A549 (cell line): ENCODE data around the gene RBM3. TPM values are rescaled to one million over a fixed set of nuclear protein-coding genes. Genes with fewer than 3 reads are reported as not detected.
A peak's percentile ranks its signal among the peaks of the same experiment; 100 is the strongest.

Source experiments
- ATAC-seq, 2 experiments: fragments of 200-7000 bp in 1 of 2; fragments of >200 bp in 1 of 2; cut with Nextera tagmentation in 1 of 2; cut with Tn5 transposase in 1 of 2; 3 replicates each; pipeline versions ENCODE4 v1.8.0 to v1.9.1; 2018 to 2020; ENCODE audit warnings: mild to moderate bottlenecking in 1 of 2, moderate library complexity in 1 of 2
- CTCF ChIA-PET: fragments of 300-600 bp; sonication (Branson Sonifier 250); formaldehyde crosslinking; extraction: SDS; loops from one replicate; lab custom pipeline; 2021; ENCODE audit warnings: antibody characterized with exemption, inconsistent platforms; lab: Yijun Ruan, JAX
- POLR2A ChIA-PET: fragments of 350-600 bp; formaldehyde crosslinking; extraction: SDS; loops from one replicate; lab custom pipeline; 2021; ENCODE audit warnings: antibody characterized with exemption, inconsistent platforms; lab: Yijun Ruan, JAX
- DNase-seq, 2 experiments: peaks; one replicate each; pipeline versions ENCODE4 v3.0.0 to v3.0.0-alpha.2; 2011 to 2016; ENCODE audit warnings: low read depth in 1 of 2, low spot score in 1 of 2
- FAIRE-seq: peaks from 2 replicates; lab custom pipeline; 2011; peaks lifted over from hg19 to GRCh38; lab: Jason Lieb, UNC
- H3K27ac ChIP-seq, 2 experiments: fragments of >200 bp; sonication (Bioruptor Twin); formaldehyde crosslinking; 3 replicates each; pipeline ENCODE4 v1.5.1; 2016 to 2017
- H3K4me1 ChIP-seq: fragments of >200 bp; sonication (Bioruptor Twin); formaldehyde crosslinking; 3 replicates; pipeline ENCODE4 v1.6.1; 2016
- H3K4me2 ChIP-seq: fragments of >200 bp; sonication (Bioruptor Twin); formaldehyde crosslinking; 3 replicates; pipeline ENCODE4 v1.6.1; 2016
- H3K4me3 ChIP-seq: fragments of >200 bp; sonication (Bioruptor Twin); formaldehyde crosslinking; 3 replicates; pipeline ENCODE4 v1.5.1; 2016
- H3K9me3 ChIP-seq: fragments of >200 bp; sonication (Bioruptor Twin); formaldehyde crosslinking; 3 replicates; pipeline ENCODE4 v1.6.1; 2016
- BHLHE40 ChIP-seq: IDR thresholded peaks from 2 replicates; pipeline ENCODE4 v1.6.1; 2012; ENCODE audit warnings: low read depth, low read length, inconsistent platforms
- CEBPB ChIP-seq, 2 experiments: fragments of >200 bp in 1 of 2; sonication (Bioruptor Twin) in 1 of 2; formaldehyde crosslinking in 1 of 2; IDR thresholded peaks; 2 replicates each; pipeline ENCODE4 v1.6.1; 2012 to 2016
- FOXS1 ChIP-seq: fragments of 250-450 bp; sonication (Bioruptor Pico); IDR thresholded peaks from 2 replicates; pipeline ENCODE4 v1.5.0; 2020; ENCODE audit warnings: mild to moderate bottlenecking, moderate library complexity
- GATA3 ChIP-seq: IDR thresholded peaks from 2 replicates; pipeline ENCODE4 v1.6.1; 2012; ENCODE audit warnings: borderline replicate concordance
- HDAC2 ChIP-seq: fragments of 200-600 bp; sonication (generic); IDR thresholded peaks from 2 replicates; pipeline ENCODE4 v1.6.1; 2016
- HEYL ChIP-seq: fragments of 250-450 bp; sonication (Bioruptor Pico); IDR thresholded peaks from 2 replicates; pipeline ENCODE4 v1.8.0; 2021; ENCODE audit warnings: mild to moderate bottlenecking, moderate library complexity
- HOXA7 ChIP-seq: fragments of 250-450 bp; sonication (Bioruptor Pico); IDR thresholded peaks from 2 replicates; pipeline ENCODE4 v1.5.0; 2020; ENCODE audit warnings: mild to moderate bottlenecking, moderate library complexity
- HOXB13 ChIP-seq: fragments of 250-450 bp; sonication (Bioruptor Pico); IDR thresholded peaks from 2 replicates; pipeline ENCODE4 v1.5.0; 2020; ENCODE audit warnings: low read depth, mild to moderate bottlenecking, moderate library complexity
- KDM1A ChIP-seq: fragments of 200-600 bp; sonication (generic); IDR thresholded peaks from 2 replicates; pipeline ENCODE4 v1.6.1; 2016; ENCODE audit warnings: low read depth, mild to moderate bottlenecking
- KDM5A ChIP-seq: fragments of 200-600 bp; sonication (generic); IDR thresholded peaks from 2 replicates; pipeline ENCODE4 v1.6.1; 2016; ENCODE audit warnings: antibody characterized with exemption, mild to moderate bottlenecking
- NFE2L2 ChIP-seq: fragments of 150-350 bp; conservative IDR thresholded peaks from 2 replicates; pipeline ENCODE4 v1.6.1; 2014; ENCODE audit warnings: low read length
- NPAS2 ChIP-seq: fragments of 250-450 bp; sonication (Bioruptor Pico); IDR thresholded peaks from 2 replicates; pipeline ENCODE4 v1.8.0; 2022; ENCODE audit warnings: mild to moderate bottlenecking, moderate library complexity, borderline replicate concordance
- POLR2A ChIP-seq: IDR thresholded peaks from 2 replicates; pipeline ENCODE4 v1.6.1; 2012; ENCODE audit warnings: mild to moderate bottlenecking, low read length
- RFX5 ChIP-seq: fragments of 450-650 bp; IDR thresholded peaks from 2 replicates; pipeline ENCODE4 v1.7.1; 2014; ENCODE audit warnings: antibody characterized with exemption, mild to moderate bottlenecking, moderate library complexity
- SREBF2 ChIP-seq: fragments of 450-650 bp; IDR thresholded peaks from 2 replicates; pipeline ENCODE4 v1.6.1; 2014; ENCODE audit warnings: mild to moderate bottlenecking, moderate library complexity
- TFCP2L1 ChIP-seq: fragments of 250-450 bp; sonication (Bioruptor Pico); IDR thresholded peaks from 2 replicates; pipeline ENCODE4 v1.5.0; 2021; ENCODE audit warnings: mild to moderate bottlenecking
- ZSCAN20 ChIP-seq: fragments of 250-450 bp; sonication (Bioruptor Pico); IDR thresholded peaks from 2 replicates; pipeline ENCODE4 v1.8.0; 2022; ENCODE audit warnings: mild to moderate bottlenecking, moderate library complexity
- WGBS: methylation state at CpG from one replicate; pipeline ENCODE4 v1.1.6; 2017; ENCODE audit errors: missing lambda C conversion rate; 5-methylcytosine and 5-hydroxymethylcytosine counted together
- polyA plus RNA-seq, 4 experiments: library from polyadenylated mRNA; depleted of rRNA in 3 of 4; stranded (reverse); fragments of >200 nt; fragmentation: RNase III in 1 of 4; extraction: RNeasy Plus Mini Kit Qiagen cat#74134 plus additional on column Dnase treatment in 1 of 4; gene quantifications; 2 replicates in 3 of 4; 3 replicates in 1 of 4; pipeline ENCODE4 v1.2.3, GENCODE V29; 2011 to 2017
- TF ChIP-seq, protein P1 (sequence below): IDR thresholded peaks from 2 replicates; pipeline ENCODE4 v1.6.1; 2012
- TF ChIP-seq, protein P2 (sequence below): IDR thresholded peaks from 2 replicates; pipeline ENCODE4 v1.6.1; 2012
- TF ChIP-seq, protein P3 (sequence below): fragments of 250-450 bp; sonication (Bioruptor Pico); IDR thresholded peaks from 2 replicates; pipeline ENCODE4 v1.5.0; 2020; ENCODE audit warnings: low read depth, mild to moderate bottlenecking, moderate library complexity
- TF ChIP-seq, protein P4 (sequence below): fragments of 200-600 bp; sonication (generic); IDR thresholded peaks from 2 replicates; pipeline ENCODE4 v1.6.1; 2016; ENCODE audit warnings: antibody characterized with exemption, mild to moderate bottlenecking, moderate library complexity
- TF ChIP-seq, protein P5 (sequence below): fragments of 450-650 bp; IDR thresholded peaks from 2 replicates; pipeline ENCODE4 v1.6.1; 2014; ENCODE audit warnings: antibody characterized with exemption
- TF ChIP-seq, protein P6 (sequence below): IDR thresholded peaks from 2 replicates; pipeline ENCODE4 v1.6.1; 2012; ENCODE audit warnings: low read depth, borderline replicate concordance

RBM3 gene
- polyA plus RNA-seq, 2 of the 4 experiments (the other 2 are of a cell fraction), result 337 to 353 TPM

DNA sequence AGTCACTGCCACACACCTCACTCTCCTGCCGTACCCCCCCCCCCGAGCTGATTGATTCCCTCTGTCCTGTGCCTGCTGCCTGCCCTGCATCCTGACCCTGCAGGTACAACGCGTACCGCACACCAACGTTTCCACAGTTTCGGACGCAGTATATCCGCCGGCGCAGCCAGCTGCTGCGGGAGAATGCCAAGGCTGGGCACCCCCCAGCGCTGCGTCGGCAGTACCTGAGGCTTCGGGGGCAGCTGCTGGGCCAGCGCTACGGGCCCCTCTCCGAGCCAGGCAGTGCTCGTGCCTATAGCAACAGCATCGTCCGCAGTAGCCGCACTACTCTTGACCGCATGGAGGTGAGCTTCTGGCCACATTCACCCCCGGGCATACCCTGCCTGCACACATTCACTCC is 24.3 kb downstream of the RBM3 start:
- ChIA-PET POLR2A (interaction anchor here (0.5 to 1.0 kb wide), 10 partner anchors 9 to 1381 kb away, joined by 3 to 13 read pairs (median 4); partner anchors contain the start of genes HDAC6, RBM3 and TBC1D25), CTCF (interaction anchor here (0.9 kb wide), 1 partner anchor 97 kb away, joined by 5 read pairs; no protein-coding TSS in a partner anchor)
- Histone ChIP-seq H3K4me2 (peak overlapping the region; percentile 89), H3K27ac (peak overlapping the region; percentile 99), H3K4me1 (peaks cover 11% of the 10 kb centered on the region; the same call in 2 of the 3 replicates), H3K9me3 (no peaks in the 10 kb centered on the region), H3K4me3 (peak overlapping the region; percentile 70)
- FAIRE-seq (no peak), ATAC-seq (no peak), DNase-seq (no peak)
- TF ChIP-seq RFX5, result no peak
- TF ChIP-seq KDM5A, result no peak
- no peak for TF ChIP-seq HOXA7 (CRISPR knock-in tag)
- 85% methylated on average over 9 of the region's 25 CpGs for WGBS

DNA sequence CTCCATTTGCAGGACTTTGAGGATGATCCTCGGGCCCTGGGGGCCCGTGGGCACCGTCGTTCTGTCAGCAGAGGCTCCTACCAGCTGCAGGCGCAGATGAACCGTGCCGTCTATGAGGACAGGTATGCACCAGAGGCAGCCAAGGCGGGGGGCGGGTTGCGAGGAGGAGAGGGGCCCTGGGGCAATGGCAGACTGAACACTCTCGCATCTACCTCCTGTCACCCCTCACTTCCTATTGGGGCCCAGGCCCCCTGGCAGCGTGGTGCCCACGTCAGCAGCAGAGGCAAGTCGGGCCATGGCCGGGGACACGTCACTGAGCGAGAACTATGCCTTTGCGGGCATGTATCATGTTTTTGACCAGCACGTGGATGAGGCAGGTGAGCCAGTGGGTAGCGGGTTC is 25.1 kb downstream of the RBM3 start:
- ATAC-seq (no peak), DNase-seq (no peak), FAIRE-seq (no peak)
- H3K4me3 ChIP-seq, result no peak overlapping the region
- no peak for TF ChIP-seq CEBPB (IDR thresholded peaks at IDR 0.05)
- no peak for TF ChIP-seq TFCP2L1 (CRISPR knock-in tag)
- no peak for TF ChIP-seq BHLHE40
- TF ChIP-seq, protein P1, sequence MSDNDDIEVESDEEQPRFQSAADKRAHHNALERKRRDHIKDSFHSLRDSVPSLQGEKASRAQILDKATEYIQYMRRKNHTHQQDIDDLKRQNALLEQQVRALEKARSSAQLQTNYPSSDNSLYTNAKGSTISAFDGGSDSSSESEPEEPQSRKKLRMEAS, result no peak
- TF ChIP-seq, protein P2, sequence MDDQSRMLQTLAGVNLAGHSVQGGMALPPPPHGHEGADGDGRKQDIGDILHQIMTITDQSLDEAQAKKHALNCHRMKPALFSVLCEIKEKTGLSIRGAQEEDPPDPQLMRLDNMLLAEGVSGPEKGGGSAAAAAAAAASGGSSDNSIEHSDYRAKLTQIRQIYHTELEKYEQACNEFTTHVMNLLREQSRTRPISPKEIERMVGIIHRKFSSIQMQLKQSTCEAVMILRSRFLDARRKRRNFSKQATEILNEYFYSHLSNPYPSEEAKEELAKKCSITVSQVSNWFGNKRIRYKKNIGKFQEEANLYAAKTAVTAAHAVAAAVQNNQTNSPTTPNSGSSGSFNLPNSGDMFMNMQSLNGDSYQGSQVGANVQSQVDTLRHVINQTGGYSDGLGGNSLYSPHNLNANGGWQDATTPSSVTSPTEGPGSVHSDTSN, result no peak
- H3K4me1 ChIP-seq, result peaks cover 11% of the 10 kb centered on the region; the same call in 2 of the 3 replicates
- WGBS, result 97% methylated on average over 13 of the region's 20 CpGs
- POLR2A ChIA-PET, result no interaction called here
- CTCF ChIA-PET, result no interaction called here
- no peaks in the 10 kb centered on the region for H3K9me3 ChIP-seq
- H3K4me2 ChIP-seq, result no peak overlapping the region
- no peak overlapping the region for H3K27ac ChIP-seq

DNA sequence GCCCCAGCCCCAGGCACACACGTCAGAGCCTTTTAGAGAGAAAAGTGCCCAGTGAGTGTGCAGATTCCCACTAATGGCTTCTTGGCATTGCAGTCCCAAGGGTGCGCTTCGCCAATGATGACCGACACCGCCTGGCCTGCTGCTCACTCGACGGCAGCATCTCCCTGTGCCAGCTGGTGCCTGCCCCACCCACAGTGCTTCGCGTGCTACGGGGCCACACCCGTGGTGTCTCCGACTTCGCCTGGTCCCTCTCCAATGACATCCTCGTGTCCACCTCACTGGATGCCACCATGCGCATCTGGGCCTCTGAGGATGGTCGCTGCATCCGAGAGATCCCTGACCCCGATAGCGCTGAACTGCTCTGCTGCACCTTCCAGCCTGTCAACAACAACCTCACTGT is 25.9 kb downstream of the RBM3 start:
- no peak for FAIRE-seq
- POLR2A ChIA-PET, result no interaction called here
- WGBS, result 90% methylated on average over 17 of the region's 19 CpGs

More for the DNA sequence above, 25.9 kb downstream of the RBM3 start:
- peaks cover 11% of the 10 kb centered on the region; the same call in 2 of the 3 replicates for H3K4me1 ChIP-seq
- no peak for TF ChIP-seq KDM1A
- TF ChIP-seq, protein P3, sequence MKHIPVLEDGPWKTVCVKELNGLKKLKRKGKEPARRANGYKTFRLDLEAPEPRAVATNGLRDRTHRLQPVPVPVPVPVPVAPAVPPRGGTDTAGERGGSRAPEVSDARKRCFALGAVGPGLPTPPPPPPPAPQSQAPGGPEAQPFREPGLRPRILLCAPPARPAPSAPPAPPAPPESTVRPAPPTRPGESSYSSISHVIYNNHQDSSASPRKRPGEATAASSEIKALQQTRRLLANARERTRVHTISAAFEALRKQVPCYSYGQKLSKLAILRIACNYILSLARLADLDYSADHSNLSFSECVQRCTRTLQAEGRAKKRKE (CRISPR knock-in tag), result no peak
- TF ChIP-seq HOXB13 (CRISPR knock-in tag), result no peak
- TF ChIP-seq POLR2A, result no peak
- TF ChIP-seq FOXS1 (CRISPR knock-in tag), result no peak
- no peak for TF ChIP-seq GATA3
- TF ChIP-seq, protein P4, sequence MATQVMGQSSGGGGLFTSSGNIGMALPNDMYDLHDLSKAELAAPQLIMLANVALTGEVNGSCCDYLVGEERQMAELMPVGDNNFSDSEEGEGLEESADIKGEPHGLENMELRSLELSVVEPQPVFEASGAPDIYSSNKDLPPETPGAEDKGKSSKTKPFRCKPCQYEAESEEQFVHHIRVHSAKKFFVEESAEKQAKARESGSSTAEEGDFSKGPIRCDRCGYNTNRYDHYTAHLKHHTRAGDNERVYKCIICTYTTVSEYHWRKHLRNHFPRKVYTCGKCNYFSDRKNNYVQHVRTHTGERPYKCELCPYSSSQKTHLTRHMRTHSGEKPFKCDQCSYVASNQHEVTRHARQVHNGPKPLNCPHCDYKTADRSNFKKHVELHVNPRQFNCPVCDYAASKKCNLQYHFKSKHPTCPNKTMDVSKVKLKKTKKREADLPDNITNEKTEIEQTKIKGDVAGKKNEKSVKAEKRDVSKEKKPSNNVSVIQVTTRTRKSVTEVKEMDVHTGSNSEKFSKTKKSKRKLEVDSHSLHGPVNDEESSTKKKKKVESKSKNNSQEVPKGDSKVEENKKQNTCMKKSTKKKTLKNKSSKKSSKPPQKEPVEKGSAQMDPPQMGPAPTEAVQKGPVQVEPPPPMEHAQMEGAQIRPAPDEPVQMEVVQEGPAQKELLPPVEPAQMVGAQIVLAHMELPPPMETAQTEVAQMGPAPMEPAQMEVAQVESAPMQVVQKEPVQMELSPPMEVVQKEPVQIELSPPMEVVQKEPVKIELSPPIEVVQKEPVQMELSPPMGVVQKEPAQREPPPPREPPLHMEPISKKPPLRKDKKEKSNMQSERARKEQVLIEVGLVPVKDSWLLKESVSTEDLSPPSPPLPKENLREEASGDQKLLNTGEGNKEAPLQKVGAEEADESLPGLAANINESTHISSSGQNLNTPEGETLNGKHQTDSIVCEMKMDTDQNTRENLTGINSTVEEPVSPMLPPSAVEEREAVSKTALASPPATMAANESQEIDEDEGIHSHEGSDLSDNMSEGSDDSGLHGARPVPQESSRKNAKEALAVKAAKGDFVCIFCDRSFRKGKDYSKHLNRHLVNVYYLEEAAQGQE, result no peak
- no peak for TF ChIP-seq HEYL (CRISPR knock-in tag)
- TF ChIP-seq, protein P2, result no peak
- TF ChIP-seq SREBF2, result no peak
- TF ChIP-seq HDAC2, result no peak
- TF ChIP-seq TFCP2L1 (CRISPR knock-in tag), result no peak
- no peak for TF ChIP-seq NFE2L2
- no peak for TF ChIP-seq ZSCAN20 (CRISPR knock-in tag)
- TF ChIP-seq CEBPB (IDR thresholded peaks at IDR 0.05), result no peak
- TF ChIP-seq, protein P5, sequence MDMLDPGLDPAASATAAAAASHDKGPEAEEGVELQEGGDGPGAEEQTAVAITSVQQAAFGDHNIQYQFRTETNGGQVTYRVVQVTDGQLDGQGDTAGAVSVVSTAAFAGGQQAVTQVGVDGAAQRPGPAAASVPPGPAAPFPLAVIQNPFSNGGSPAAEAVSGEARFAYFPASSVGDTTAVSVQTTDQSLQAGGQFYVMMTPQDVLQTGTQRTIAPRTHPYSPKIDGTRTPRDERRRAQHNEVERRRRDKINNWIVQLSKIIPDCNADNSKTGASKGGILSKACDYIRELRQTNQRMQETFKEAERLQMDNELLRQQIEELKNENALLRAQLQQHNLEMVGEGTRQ, result no peak
- TF ChIP-seq NPAS2, result no peak
- TF ChIP-seq, protein P6, sequence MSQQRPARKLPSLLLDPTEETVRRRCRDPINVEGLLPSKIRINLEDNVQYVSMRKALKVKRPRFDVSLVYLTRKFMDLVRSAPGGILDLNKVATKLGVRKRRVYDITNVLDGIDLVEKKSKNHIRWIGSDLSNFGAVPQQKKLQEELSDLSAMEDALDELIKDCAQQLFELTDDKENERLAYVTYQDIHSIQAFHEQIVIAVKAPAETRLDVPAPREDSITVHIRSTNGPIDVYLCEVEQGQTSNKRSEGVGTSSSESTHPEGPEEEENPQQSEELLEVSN, result no peak
- TF ChIP-seq, all 56 proteins: peak for 0
- H3K4me2 ChIP-seq, result no peak overlapping the region
- no peaks in the 10 kb centered on the region for H3K9me3 ChIP-seq
- DNase-seq (no peak), ATAC-seq (no peak)
- no peak overlapping the region for H3K27ac ChIP-seq
- H3K4me3 ChIP-seq, result no peak overlapping the region
- CTCF ChIA-PET, result no interaction called here
